GM12864 (cell line): ENCODE results near the gene DNAH8.

Experiments used
- DNase-seq: peaks from one replicate; pipeline ENCODE4 v3.0.0-alpha.2; 2011; ENCODE audit warnings: low read depth
- H3K4me3 ChIP-seq: 2 replicates; pipeline ENCODE4 v1.5.1; 2011; ENCODE audit warnings: mild to moderate bottlenecking, low read depth, low read length, control low read depth
- TF ChIP-seq, protein P1 (sequence below): IDR thresholded peaks from 2 replicates; pipeline ENCODE4 v1.5.1; 2011; ENCODE audit warnings: low read depth, mild to moderate bottlenecking, moderate library complexity, low read length, control low read depth, inconsistent platforms; ENCODE audit errors: missing control alignments

DNAH8 gene

GRCh38 chr6:38701551-38701950, 13.6 kb upstream of the DNAH8 start:
- no peak for DNase-seq
- TF ChIP-seq, protein P1, sequence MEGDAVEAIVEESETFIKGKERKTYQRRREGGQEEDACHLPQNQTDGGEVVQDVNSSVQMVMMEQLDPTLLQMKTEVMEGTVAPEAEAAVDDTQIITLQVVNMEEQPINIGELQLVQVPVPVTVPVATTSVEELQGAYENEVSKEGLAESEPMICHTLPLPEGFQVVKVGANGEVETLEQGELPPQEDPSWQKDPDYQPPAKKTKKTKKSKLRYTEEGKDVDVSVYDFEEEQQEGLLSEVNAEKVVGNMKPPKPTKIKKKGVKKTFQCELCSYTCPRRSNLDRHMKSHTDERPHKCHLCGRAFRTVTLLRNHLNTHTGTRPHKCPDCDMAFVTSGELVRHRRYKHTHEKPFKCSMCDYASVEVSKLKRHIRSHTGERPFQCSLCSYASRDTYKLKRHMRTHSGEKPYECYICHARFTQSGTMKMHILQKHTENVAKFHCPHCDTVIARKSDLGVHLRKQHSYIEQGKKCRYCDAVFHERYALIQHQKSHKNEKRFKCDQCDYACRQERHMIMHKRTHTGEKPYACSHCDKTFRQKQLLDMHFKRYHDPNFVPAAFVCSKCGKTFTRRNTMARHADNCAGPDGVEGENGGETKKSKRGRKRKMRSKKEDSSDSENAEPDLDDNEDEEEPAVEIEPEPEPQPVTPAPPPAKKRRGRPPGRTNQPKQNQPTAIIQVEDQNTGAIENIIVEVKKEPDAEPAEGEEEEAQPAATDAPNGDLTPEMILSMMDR: no peak
- H3K4me3 ChIP-seq: no peak overlapping the region; the same call in 1 of the 2 replicates

- TF ChIP-seq, protein P1: no peak
- peak within 1 kb of the TSS; percentile 82 for H3K4me3 ChIP-seq
- DNase-seq: peak; percentile 97
These were observed 12.3 kb upstream of the DNAH8 start, which contains the start of gene GLO1 for GRCh38 chr6:38702558-38703397. Gene GLO1, minus strand, starts transcription at chr6:38703145. Its CDS starts 91 bp downstream, at chr6:38703054.

DNA sequence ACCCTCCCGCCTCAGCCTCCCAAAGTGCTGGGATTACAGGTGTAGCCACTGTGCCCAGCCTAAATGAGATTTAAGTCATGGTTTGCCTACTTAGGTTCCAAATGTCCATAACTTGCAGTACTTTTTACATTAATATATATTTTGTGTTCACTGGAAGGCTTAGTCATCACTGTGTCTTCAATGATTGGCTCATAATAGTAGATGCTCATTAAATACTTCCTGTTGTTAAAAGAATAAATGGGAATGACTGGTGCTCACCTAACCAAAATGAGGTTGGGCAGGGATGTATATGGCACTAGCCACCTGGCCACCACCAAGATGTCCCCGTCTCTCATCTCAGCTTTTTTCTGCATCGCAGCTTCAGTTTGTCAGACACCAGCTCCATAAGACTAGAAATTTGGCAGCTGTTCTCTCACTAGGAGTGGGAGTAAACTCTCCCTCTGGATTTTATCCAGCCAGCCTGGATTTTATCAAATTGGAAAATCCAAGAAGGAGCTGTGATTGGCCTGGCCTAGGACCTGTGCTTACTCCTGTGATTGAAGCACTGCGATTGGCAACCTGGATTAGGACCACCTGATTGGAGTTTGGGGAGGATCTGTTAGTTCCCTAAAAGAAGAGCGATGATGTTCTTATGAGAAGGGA, 11.0 kb upstream of the DNAH8 start:
- H3K4me3 ChIP-seq: no peak overlapping the region
- DNase-seq: no peak
- TF ChIP-seq, protein P1: no peak

DNA sequence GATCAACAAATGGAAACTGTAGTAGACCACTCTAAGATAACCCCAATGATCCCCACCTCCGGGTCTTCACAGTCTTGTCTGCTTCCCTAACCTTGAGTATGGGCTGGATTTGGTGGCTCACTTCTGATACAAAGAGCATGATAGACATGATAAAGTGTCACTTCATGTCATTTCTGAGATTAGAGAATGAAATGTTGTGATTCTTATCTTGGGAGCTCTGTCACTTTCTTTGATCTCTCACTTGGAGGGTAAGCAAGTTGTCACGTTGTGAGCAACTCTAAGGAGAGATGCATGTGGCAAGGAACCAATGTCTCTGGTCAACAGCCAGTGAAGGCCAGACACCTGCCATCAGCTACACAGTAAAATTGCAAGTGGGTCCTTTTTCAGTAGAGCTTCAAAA, 9.2 kb upstream of the DNAH8 start:
- no peak overlapping the region for H3K4me3 ChIP-seq
- no peak for DNase-seq
- TF ChIP-seq, protein P1: no peak

DNA sequence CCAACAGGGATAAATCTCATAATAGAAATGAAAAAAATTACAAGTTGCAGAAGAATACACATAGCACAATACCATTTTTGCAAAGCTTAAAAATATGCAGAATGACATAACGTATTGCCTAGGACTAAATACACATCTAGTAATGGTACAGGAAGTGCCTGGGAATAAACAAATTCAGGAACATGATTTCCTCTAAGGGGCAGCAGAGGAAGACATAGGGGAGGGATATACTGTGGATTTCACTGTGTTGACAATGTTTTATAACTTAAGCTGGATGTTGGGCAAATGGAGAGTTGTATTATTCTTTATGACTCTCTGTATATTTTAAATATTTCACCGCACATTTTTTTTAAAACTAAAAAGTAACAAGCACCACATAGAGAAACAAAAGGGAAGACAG, 6.6 kb upstream of the DNAH8 start:
- H3K4me3 ChIP-seq: no peak overlapping the region
- TF ChIP-seq, protein P1: no peak
- no peak for DNase-seq

DNA sequence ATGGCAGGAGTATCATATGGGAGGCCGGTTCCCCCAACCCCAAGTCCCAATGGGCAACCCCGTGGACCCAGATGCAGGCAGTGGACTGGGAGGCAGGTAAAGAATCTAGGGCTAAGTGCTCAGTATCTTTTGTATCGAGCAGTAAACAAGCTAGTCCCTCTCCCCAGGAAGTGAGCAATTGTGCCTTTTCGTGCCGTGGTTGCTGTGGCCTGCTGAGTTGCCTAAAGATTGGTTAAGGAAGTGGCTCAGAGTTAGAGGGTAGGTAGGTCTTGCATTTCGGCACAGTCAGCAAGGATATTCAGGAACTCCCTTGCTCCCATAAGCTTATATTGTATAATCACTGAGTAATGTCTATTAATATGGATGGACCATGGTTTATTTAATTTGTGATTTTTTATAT, 1.3 kb upstream of the DNAH8 start:
- H3K4me3 ChIP-seq: no peak overlapping the region
- TF ChIP-seq, protein P1: no peak
- DNase-seq: no peak
